GM12873 (cell line): ENCODE results near the gene ATP1B3.

Experiments
- TF ChIP-seq, protein P1 (sequence below): IDR thresholded peaks from 2 replicates; pipeline ENCODE4 v1.5.1; 2012; ENCODE audit warnings: low read depth, mild to moderate bottlenecking, moderate library complexity, low read length, control low read depth; ENCODE audit not compliant: insufficient read depth; ENCODE audit errors: missing control alignments

The ATP1B3 gene

DNA sequence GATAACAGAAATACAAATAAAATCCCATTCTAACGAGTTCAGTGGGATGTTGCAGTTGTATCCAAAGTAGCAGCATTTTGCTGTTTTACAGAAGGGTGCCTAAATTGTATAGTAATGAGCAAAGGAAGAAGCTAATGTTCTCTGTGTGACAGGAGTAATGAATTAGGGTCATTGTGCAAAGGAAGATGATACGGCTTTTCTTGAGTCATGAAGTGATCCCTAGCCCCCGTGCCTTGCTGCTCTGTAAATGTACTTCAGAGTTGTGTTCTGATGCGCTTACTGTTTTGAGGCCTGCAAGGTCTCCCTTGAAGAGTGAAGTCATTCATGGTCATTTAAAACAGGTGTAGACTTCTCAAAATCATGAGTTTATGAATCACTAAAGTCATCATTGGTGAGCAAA lies 37.9 kb downstream of the ATP1B3 start:
- TF ChIP-seq, protein P1, sequence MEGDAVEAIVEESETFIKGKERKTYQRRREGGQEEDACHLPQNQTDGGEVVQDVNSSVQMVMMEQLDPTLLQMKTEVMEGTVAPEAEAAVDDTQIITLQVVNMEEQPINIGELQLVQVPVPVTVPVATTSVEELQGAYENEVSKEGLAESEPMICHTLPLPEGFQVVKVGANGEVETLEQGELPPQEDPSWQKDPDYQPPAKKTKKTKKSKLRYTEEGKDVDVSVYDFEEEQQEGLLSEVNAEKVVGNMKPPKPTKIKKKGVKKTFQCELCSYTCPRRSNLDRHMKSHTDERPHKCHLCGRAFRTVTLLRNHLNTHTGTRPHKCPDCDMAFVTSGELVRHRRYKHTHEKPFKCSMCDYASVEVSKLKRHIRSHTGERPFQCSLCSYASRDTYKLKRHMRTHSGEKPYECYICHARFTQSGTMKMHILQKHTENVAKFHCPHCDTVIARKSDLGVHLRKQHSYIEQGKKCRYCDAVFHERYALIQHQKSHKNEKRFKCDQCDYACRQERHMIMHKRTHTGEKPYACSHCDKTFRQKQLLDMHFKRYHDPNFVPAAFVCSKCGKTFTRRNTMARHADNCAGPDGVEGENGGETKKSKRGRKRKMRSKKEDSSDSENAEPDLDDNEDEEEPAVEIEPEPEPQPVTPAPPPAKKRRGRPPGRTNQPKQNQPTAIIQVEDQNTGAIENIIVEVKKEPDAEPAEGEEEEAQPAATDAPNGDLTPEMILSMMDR = no peak

DNA sequence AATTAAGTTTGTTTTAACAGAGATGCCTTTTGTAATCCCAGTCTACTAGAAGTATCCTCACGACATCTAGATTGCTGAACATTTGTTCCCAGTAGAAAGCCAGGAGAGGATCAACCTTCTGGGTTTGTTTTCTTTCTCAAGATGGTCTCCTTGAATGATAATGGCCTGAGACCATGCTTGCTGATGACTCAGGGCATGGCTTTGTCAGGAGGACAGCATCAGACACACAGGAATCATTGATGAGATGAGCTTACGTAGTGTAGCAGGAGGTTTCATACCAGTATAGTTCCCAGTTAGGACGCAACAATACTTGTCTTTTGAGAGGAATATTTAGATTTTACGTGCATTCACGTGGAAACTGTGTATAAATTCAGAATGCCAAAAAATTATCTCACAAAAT lies 38.6 kb downstream of the ATP1B3 start:
- TF ChIP-seq, protein P1 = no peak

DNA sequence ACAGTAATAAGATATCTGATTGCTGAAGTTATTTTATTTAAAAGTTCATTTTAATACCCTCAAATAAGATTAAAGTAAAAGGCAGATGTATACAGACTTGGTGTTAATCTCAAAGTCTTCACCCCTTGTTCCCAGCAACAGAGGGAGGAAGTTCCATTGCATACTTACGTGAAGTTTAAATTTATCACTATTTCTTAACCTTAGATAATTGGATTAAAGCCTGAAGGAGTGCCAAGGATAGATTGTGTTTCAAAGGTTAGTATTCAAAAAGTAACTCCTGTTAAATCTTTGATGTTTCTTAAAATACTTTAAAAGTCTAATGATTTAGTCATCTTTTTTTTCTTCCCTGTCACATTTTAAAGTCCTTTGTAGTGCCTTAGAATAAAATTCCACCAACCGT lies 39.3 kb downstream of the ATP1B3 start:
- TF ChIP-seq, protein P1 = no peak

DNA sequence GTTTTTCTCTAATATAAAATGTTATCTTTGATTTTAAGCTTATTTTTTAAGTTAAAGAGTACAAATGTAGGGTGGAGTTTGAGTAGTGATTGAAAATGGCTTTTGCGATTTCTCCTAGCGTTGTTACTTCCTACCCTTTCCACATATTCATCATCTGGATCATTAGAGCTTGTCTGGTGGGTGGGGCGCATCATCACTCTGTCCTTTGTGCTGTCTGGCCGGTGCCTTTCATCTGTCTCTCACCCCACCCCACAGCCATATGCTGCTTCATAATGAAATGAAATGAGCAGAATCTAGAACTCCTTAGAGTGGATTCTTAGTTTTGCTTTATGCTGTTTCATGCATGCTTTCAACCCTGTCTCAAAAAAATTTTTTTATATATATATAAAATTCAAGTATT lies 44.3 kb downstream of the ATP1B3 start:
- TF ChIP-seq, protein P1 = no peak

DNA sequence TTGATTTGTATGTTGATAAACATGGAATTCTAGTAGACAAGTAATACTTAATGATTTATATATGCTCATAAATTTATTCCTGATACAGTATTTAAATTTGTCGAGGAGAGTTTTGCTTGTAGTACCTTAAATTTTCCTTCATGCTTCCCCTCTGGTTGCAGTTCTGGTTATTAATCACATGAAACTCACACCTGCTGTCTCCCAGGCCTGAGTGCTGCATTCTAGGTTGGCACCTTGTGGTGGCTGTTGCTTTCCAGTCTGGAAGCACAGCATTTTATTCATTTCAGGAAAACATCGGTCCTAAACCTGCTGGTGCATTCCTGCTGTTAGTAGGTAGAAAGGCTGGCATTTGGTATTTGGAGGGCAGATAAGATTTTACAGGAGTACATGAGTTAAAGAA lies 44.9 kb downstream of the ATP1B3 start:
- TF ChIP-seq, protein P1 = no peak

DNA sequence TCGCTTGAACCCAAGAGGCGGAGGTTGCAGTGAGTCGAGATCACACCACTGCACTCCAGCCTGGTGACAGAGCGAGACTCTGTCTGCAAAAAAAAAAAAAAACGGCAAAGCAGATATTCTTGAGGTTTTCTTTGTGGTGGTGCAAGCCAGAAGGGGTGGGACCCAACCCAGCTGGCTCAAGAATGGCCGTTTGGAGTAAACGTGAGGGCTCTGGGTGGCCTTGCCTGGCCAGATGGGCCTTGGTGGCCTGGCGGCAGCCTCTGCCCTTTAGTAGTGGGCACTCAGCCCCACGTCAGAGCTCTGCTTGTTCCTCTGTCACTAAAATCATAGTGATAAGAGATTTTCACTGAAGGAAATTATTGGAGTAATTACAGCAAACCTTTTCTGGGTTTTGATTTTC lies 50.5 kb downstream of the ATP1B3 start:
- TF ChIP-seq, protein P1 = no peak

DNA sequence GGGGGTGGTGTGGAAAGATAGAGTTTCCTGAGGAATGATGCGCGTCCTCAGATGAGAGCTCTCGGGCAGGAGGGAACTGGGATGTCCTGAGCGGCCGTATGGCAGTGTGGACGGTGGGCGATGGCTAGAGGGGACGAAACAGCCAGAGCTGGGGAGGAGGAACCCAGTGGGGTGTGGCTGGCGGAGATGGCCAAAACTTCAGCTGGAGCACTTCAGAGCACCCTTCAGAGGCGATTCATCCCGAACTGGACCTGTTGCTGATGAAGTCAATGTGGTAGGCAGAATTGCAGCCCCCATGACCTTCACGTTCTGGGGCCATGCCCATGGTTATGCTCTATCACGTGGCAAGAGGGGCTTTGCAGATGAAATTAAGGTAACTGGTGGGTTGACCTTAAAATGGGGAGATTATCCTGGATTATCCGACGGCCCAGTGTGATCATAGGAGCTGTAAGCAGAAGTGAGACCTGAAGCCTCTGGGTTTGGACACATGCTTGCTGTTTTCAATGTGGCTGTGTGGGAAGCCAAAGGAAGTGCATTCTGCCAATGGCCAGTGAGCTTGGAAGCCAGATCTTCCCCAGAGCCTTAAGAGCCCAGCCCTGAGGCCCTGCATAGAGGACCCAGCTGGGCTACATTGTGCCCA lies 52.3 kb downstream of the ATP1B3 start:
- TF ChIP-seq, protein P1 = no peak
